Stimulated activated CD4-positive, alpha-beta T cell treated with anti-CD3 and anti-CD28 coated beads, Interleukin-1b, Interleukin-23, amount 100 ng/mL, for 1 hour (primary cell): ENCODE data around the gene DMBT1.

ENCODE experiments used
- DNase-seq, 2 donors: peaks; one replicate each; pipeline ENCODE4 v3.0.0-alpha.2; 2020; ENCODE audit warnings: low read depth in 2 of 2

Gene DMBT1

GRCh38 chr10:122669842-122670241 lies 109.3 kb downstream of the DMBT1 start:
- no peak for DNase-seq

GRCh38 chr10:122671355-122671754 lies 110.8 kb downstream of the DMBT1 start:
- no peak for DNase-seq

- DNase-seq, result no peak
Observed at GRCh38 chr10:122672655-122673054, 112.1 kb downstream of the DMBT1 start.

- no peak for DNase-seq
Observed at GRCh38 chr10:122673269-122673668, 112.7 kb downstream of the DMBT1 start.

- no peak for DNase-seq
Observed at GRCh38 chr10:122673731-122674130, 113.2 kb downstream of the DMBT1 start.

- DNase-seq, result no peak
Observed at GRCh38 chr10:122674781-122675180, 114.2 kb downstream of the DMBT1 start.

GRCh38 chr10:122675278-122675677 lies 114.7 kb downstream of the DMBT1 start:
- DNase-seq, result no peak

GRCh38 chr10:122678266-122678665 lies 117.7 kb downstream of the DMBT1 start:
- no peak for DNase-seq

GRCh38 chr10:122682522-122682921 lies 122.0 kb downstream of the DMBT1 start:
- no peak for DNase-seq

GRCh38 chr10:122688293-122688989 lies 127.9 kb downstream of the DMBT1 start:
- no peak for DNase-seq

- no peak for DNase-seq
Observed at GRCh38 chr10:122689146-122689820, 128.7 kb downstream of the DMBT1 start.

GRCh38 chr10:122692744-122693143 lies 132.2 kb downstream of the DMBT1 start:
- no peak for DNase-seq
